ENCODE data around the gene FAM234A. TPM values are rescaled to one million over a fixed set of nuclear protein-coding genes. Genes with fewer than 3 reads are reported as not detected.

The FAM234A gene
- total RNA-seq, 1 donor from 2014 or later: 135 TPM

GRCh38 chr16:275041-275641 is 40.5 kb downstream of the FAM234A start:
- ATAC-seq (ENCODE audit: poor library complexity) (peak; percentile 15), DNase-seq (no peak)
- intact Hi-C loops (cut with DNase I): no loop called here

GRCh38 chr16:275786-276232 is 41.2 kb downstream of the FAM234A start, which contains the start of gene RGS11:
TSS of gene RGS11 (minus strand) at chr16:275944. CDS start at chr16:275911, 33 bp downstream.
- ATAC-seq (ENCODE audit: poor library complexity): peak; percentile 55
- intact Hi-C loops (cut with DNase I): no loop called here
- DNase-seq: no peak

GRCh38 chr16:276426-277077 is 41.9 kb downstream of the FAM234A start:
- no peak for DNase-seq
- peak; percentile 8 for ATAC-seq (ENCODE audit: poor library complexity)
- intact Hi-C loops (cut with DNase I): no loop called here

- ATAC-seq (ENCODE audit: poor library complexity) (peak; percentile 56), DNase-seq (no peak)
- intact Hi-C loops (cut with DNase I): no loop called here
Observed at GRCh38 chr16:278863-279366, 44.3 kb downstream of the FAM234A start.

- intact Hi-C loops (cut with DNase I): no loop called here
Observed at GRCh38 chr16:279531-279930, 44.9 kb downstream of the FAM234A start.

GRCh38 chr16:280005-280460 is 45.4 kb downstream of the FAM234A start:
- intact Hi-C loops (cut with DNase I): no loop called here
- ATAC-seq (ENCODE audit: poor library complexity) (no peak), DNase-seq (no peak)

More at GRCh38 chr16:279531-279930, 44.9 kb downstream of the FAM234A start:
- no peak for DNase-seq
- ATAC-seq (ENCODE audit: poor library complexity): no peak

GRCh38 chr16:280552-280951 is 45.9 kb downstream of the FAM234A start, which contains the start of gene ARHGDIG:
TSS of gene ARHGDIG (plus strand) at chr16:280591. CDS start at chr16:280681, 90 bp downstream.
- ATAC-seq (ENCODE audit: poor library complexity) (no peak), DNase-seq (no peak)
- intact Hi-C loops (cut with DNase I): no loop called here

GRCh38 chr16:280991-281659 is 46.5 kb downstream of the FAM234A start:
- intact Hi-C loops (cut with DNase I): no loop called here
- DNase-seq (no peak), ATAC-seq (ENCODE audit: poor library complexity) (no peak)

GRCh38 chr16:281660-282255 is 47.1 kb downstream of the FAM234A start:
- intact Hi-C loops (cut with DNase I): no loop called here
- ATAC-seq (ENCODE audit: poor library complexity) (no peak), DNase-seq (no peak)

GRCh38 chr16:282491-282890 is 47.9 kb downstream of the FAM234A start:
- intact Hi-C loops (cut with DNase I): no loop called here
- no peak for ATAC-seq (ENCODE audit: poor library complexity)
- no peak for DNase-seq

- no peak for ATAC-seq (ENCODE audit: poor library complexity)
- no peak for DNase-seq
Observed at GRCh38 chr16:283033-283805, 48.6 kb downstream of the FAM234A start, which contains the start of gene PDIA2. TSS of gene PDIA2 (plus strand) at chr16:283164. CDS start at chr16:283170, 6 bp downstream.

GRCh38 chr16:284204-285120 is 49.8 kb downstream of the FAM234A start:
- ATAC-seq (ENCODE audit: poor library complexity) (no peak), DNase-seq (no peak)
- intact Hi-C loops (cut with DNase I): no loop called here

More at GRCh38 chr16:283033-283805, 48.6 kb downstream of the FAM234A start, which contains the start of gene PDIA2:
- intact Hi-C loops (cut with DNase I): no loop called here

GRCh38 chr16:285146-286055 is 50.8 kb downstream of the FAM234A start:
- no peak for ATAC-seq (ENCODE audit: poor library complexity)
- no peak for DNase-seq
- intact Hi-C loops (cut with DNase I): no loop called here

GRCh38 chr16:286491-287297 is 52.1 kb downstream of the FAM234A start:
- intact Hi-C loops (cut with DNase I): no loop called here
- DNase-seq (no peak), ATAC-seq (ENCODE audit: poor library complexity) (no peak)

GRCh38 chr16:287298-287811 is 52.7 kb downstream of the FAM234A start:
- DNase-seq (no peak), ATAC-seq (ENCODE audit: poor library complexity) (no peak)
- intact Hi-C loops (cut with DNase I): no loop called here
